Mesodermal cell (in vitro differentiated cells): ENCODE results near the gene FHIT.

Source experiments
- H3K27ac ChIP-seq: 2 replicates; pipeline ENCODE4 v1.7.0; 2013; ENCODE audit warnings: mild to moderate bottlenecking, low read depth, low read length, moderate library complexity; ENCODE audit not compliant: severe bottlenecking
- H3K36me3 ChIP-seq: 2 replicates; pipeline ENCODE4 v1.7.1; 2013; ENCODE audit warnings: mild to moderate bottlenecking, low read length, moderate library complexity; ENCODE audit not compliant: control insufficient read depth, insufficient read depth
- H3K4me1 ChIP-seq: one replicate; pipeline ENCODE4 v1.7.1; 2013; ENCODE audit warnings: mild to moderate bottlenecking, low read length; ENCODE audit not compliant: insufficient read depth, control insufficient read depth, poor library complexity, severe bottlenecking
- H3K4me3 ChIP-seq: 2 replicates; pipeline ENCODE4 v1.7.0; 2013; ENCODE audit warnings: low read length, control low read depth, mild to moderate bottlenecking; ENCODE audit not compliant: insufficient read depth, poor library complexity, severe bottlenecking; ENCODE audit errors: extremely low read depth
- H3K9me3 ChIP-seq: 2 replicates; pipeline ENCODE4 v1.7.1; 2013; ENCODE audit warnings: mild to moderate bottlenecking, low read length, moderate library complexity; ENCODE audit not compliant: control insufficient read depth
- WGBS, 2 experiments: methylation state at CpG; one replicate each; pipeline ENCODE4 v1.1.5; 2013; ENCODE audit warnings: missing lambda C conversion rate in 2 of 2; ENCODE audit not compliant: insufficient coverage in 2 of 2; 5-methylcytosine and 5-hydroxymethylcytosine counted together

FHIT gene

DNA sequence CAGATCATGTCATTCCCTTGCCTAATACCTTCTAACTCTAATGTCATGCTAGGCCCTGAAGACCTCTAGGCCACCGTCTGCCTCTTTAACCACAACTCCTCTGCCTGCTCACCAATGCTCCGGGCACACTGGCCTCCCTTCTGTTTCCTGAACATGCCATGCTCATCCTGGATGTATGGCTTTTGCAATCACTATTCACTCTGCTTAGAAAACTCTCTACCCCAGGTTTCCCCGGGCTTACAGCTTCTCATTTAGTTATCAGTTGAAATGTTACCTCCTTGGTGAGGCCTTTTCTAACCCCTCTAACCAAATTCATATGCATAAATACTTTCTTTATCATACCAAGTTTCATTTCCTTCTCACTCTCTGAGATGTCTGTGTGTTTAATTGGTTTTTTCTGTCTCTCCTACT lies 1473.6 kb downstream of the FHIT start:
- H3K4me1 ChIP-seq, result peaks cover 2% of the 10 kb centered on the region
- 90 to 95% methylated on average over 2 to 3 of the region's 3 CpGs for WGBS, 2 experiments

DNA sequence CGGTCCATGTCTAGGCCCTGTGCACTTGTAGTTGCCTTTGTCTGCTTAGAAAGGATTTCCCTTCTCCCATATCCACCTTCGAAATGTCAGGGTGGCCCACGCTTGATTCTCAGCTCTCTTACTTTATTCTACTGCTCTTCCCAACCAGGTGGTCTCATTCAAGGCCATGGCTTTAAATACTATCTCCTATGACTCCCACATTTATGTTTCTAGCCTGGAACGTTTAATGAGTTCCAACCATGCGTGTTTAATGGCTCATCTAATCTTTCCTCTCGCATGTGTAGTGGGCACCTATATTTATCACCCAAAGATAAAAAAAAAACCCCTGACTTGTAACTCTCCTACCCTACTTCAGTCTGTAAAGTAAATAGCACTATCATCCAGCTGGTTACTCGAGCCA lies 1474.2 kb downstream of the FHIT start:
- H3K36me3 ChIP-seq, result no peaks in the 10 kb centered on the region
- WGBS, 2 experiments, result 84 to 89% methylated on average over 7 of the region's 7 CpGs
- H3K4me3 ChIP-seq, result no peak overlapping the region
- peaks cover 2% of the 10 kb centered on the region for H3K4me1 ChIP-seq
- no peak overlapping the region for H3K27ac ChIP-seq
- H3K9me3 ChIP-seq, result no peaks in the 10 kb centered on the region

More for the DNA sequence above, 1473.6 kb downstream of the FHIT start:
- Histone ChIP-seq H3K9me3 (no peaks in the 10 kb centered on the region), H3K4me3 (no peak overlapping the region), H3K27ac (no peak overlapping the region), H3K36me3 (no peaks in the 10 kb centered on the region)

DNA sequence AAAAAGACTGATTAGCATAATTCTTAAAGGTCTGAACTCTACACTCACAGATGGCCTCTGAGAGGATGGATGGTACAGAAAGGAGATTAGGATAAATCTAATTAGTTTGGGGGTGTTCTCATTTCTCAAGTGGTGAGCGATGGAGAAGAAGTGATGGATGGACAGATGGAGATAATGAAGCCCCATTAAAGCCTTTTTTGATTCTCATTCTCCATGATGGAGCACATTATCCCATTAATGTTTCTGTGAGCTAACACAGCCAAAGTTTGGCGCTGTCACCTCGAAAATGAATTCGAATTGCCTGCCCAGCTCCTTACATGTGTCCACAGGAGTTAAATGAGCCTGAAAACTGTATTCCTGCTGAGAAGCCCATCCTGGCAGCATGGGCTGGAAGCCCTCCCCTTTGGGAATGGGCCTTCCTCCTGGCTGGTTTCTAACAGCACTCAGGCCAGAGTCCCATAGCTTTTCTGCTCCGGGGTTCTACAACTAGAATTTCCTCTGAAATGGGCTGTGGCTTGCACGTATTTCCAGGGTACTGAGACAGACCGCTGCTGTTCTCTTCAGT lies 1475.4 kb downstream of the FHIT start:
- H3K36me3 ChIP-seq, result no peaks in the 10 kb centered on the region
- no peak overlapping the region for H3K27ac ChIP-seq
- H3K4me1 ChIP-seq, result peaks cover 2% of the 10 kb centered on the region
- 90 to 91% methylated on average over 7 of the region's 7 CpGs for WGBS, 2 experiments
- no peak overlapping the region for H3K4me3 ChIP-seq
- H3K9me3 ChIP-seq, result no peaks in the 10 kb centered on the region

DNA sequence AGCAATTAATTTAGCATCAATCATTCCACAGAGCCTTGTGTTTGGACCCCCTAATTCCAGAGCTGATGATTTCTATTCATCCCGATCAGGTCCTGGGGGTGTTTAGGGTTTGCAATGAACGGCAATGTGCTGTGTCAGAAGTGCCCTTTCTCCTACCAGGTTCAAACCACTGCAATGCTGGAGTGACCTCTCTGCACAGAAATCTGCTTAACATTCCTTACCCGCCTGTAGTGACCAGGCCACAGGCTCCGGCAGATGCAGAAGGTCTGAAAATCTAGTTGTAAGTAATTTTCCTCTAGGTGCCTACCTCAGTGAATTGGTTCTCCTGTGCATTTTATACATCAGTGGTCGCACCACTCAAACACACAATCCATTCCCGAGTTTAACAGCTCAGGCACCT lies 1476.1 kb downstream of the FHIT start:
- H3K27ac ChIP-seq, result no peak overlapping the region
- no peaks in the 10 kb centered on the region for H3K36me3 ChIP-seq
- no peaks in the 10 kb centered on the region for H3K9me3 ChIP-seq
- H3K4me1 ChIP-seq, result peaks cover 2% of the 10 kb centered on the region
- WGBS, 2 experiments, result 90 to 91% methylated on average over 4 of the region's 6 CpGs
- no peak overlapping the region for H3K4me3 ChIP-seq

DNA sequence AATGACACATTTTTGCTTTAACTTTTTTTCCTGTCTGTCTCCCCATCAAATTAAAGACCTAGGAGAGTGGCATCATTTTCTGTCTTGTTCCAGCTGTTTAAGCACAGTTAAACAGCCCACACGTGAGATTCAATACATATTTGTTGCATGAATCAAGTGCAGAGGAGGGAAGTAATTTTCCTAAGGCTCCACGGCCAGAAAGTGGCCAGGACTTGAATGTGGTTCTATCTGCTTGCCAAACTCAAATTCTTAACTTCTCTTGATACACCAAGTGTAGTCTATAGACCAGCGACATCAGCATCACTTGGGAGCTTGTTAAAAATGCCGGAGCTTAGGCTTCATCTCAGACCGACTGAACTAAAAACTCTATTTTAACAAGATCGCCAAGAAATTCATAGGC lies 1476.6 kb downstream of the FHIT start:
- WGBS, 2 experiments, result 91% methylated on average over 6 of the region's 6 CpGs
- Histone ChIP-seq H3K36me3 (no peaks in the 10 kb centered on the region), H3K4me3 (no peak overlapping the region), H3K4me1 (peaks cover 2% of the 10 kb centered on the region), H3K27ac (no peak overlapping the region), H3K9me3 (no peaks in the 10 kb centered on the region)

DNA sequence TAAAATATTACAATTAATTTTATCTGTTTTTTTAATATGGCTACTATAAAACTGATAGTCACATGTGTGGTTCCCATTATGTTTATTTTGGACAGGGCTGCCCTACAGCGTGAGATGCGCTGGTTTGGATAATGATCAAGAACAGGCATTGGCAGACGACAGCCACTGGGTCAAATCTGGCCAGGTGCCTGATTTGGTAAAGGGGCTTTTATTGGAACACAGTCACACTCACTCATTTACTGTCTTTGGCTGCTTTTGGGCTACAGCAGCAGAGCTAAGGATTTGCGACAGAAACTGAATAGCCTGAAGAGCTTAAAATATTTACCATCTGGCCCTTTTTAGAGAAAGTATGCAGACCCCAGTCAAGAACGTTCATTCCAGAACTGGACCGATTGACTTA lies 1477.3 kb downstream of the FHIT start:
- H3K36me3 ChIP-seq, result no peaks in the 10 kb centered on the region
- H3K4me1 ChIP-seq, result peaks cover 2% of the 10 kb centered on the region
- no peaks in the 10 kb centered on the region for H3K9me3 ChIP-seq
- WGBS, 2 experiments, result 96% methylated on average over 2 to 6 of the region's 6 CpGs
- H3K4me3 ChIP-seq, result no peak overlapping the region
- H3K27ac ChIP-seq, result no peak overlapping the region

DNA sequence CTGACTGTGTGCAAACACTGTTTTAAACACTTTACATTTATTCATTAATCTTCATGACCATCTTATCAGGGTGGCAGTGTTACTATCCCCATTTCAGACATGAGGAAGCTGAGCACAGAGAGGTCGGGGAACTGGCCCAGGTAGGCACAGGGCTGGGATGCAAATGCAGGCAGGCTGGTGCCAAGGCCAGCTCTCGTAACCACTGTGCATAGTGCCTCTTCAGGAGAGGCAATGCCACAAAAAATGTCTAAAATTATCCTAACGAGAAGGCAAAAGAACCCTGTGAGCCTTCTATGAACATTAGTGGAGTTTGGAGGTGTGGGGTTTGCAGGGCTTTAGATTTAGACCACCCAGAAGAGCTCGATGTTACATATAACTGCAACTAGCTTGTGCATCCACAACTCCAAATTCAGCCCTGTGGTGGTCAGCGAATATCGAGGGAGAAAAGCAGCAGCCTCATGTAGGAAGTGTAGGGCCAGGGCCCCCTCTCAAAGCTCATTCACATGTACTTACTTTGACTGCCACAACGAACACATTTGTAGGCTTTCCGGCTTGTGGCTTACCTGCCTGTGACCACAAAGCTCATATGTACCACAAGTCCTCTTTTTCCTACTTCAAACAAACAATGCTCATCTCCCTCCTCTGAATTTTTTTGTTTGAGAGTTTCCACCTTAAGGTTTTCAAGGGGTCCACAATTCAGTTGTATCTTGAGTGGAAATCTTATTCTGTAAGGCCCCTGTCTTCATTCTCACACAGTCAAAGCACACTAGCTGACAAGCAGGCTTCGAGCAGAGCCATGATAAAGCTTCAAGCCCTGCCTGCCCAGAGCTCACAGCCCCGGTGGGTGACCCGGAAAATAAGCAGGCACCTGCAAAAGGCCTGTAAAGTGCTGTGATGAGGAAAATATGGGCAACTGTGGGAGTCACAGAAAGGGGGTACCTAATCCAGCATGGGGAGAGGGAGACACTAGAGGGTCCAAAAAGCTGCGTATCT lies 1478.5 kb downstream of the FHIT start:
- Histone ChIP-seq H3K4me1 (peaks cover 2% of the 10 kb centered on the region), H3K27ac (no peak overlapping the region), H3K36me3 (no peaks in the 10 kb centered on the region), H3K4me3 (no peak overlapping the region), H3K9me3 (no peaks in the 10 kb centered on the region)
- WGBS, 2 experiments, result 83 to 90% methylated on average over 8 to 9 of the region's 12 CpGs

DNA sequence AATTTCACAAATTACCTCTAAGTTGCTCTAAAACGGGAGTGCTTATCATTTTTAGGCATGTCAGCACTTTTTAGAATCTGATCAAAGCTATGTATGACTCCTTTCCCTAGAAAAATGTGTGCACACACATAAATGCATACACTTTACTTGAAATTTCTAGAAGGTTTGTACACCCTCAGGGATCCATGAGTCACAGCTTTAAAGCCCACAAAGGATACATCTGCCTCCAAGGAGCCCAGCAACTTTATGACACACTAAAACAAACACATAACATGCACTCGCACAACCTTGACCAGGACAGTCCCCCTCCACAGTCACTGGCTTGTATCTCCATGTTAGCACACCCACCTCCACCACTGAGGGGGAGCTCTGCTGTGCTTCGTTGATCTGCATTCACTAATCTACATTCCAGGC lies 1479.5 kb downstream of the FHIT start:
- H3K4me3 ChIP-seq, result no peak overlapping the region
- no peaks in the 10 kb centered on the region for H3K9me3 ChIP-seq
- no peak overlapping the region for H3K27ac ChIP-seq
- 100% methylated on average over 1 to 2 of the region's 3 CpGs for WGBS, 2 experiments
- H3K36me3 ChIP-seq, result no peaks in the 10 kb centered on the region
- peaks cover 2% of the 10 kb centered on the region for H3K4me1 ChIP-seq

DNA sequence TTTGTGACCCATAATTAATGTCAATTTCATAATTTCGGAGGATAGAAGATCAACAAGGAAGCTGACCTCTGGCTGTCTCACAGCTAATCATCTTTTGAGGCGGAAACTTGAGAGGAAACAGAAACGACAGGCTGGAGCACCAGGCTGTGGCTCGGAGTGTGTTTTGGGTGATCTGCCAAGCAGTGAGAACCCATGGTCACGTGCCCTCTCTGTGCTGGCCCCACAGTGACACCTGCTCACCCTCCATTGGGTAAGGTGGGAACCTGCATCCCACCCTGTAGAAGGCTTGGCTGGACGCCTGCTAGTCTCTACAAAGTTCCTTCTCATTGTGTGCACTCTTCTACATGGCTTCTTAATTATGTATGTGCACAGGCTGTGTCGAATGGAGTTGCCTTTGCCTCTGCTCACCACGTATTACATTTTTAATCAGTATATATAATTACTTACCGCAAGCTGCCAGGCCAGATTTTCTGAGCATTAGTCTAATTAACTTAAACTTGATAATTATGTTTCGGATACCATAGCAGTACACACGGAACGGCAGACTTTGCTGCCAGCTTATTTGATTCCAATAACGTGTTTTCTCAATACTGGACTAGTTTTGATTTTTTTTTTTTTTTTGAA lies 1482.0 kb downstream of the FHIT start:
- Histone ChIP-seq H3K27ac (no peak overlapping the region), H3K36me3 (no peaks in the 10 kb centered on the region), H3K9me3 (no peaks in the 10 kb centered on the region), H3K4me1 (no peaks in the 10 kb centered on the region), H3K4me3 (no peak overlapping the region)
- 85 to 94% methylated on average over 6 to 12 of the region's 13 CpGs for WGBS, 2 experiments

DNA sequence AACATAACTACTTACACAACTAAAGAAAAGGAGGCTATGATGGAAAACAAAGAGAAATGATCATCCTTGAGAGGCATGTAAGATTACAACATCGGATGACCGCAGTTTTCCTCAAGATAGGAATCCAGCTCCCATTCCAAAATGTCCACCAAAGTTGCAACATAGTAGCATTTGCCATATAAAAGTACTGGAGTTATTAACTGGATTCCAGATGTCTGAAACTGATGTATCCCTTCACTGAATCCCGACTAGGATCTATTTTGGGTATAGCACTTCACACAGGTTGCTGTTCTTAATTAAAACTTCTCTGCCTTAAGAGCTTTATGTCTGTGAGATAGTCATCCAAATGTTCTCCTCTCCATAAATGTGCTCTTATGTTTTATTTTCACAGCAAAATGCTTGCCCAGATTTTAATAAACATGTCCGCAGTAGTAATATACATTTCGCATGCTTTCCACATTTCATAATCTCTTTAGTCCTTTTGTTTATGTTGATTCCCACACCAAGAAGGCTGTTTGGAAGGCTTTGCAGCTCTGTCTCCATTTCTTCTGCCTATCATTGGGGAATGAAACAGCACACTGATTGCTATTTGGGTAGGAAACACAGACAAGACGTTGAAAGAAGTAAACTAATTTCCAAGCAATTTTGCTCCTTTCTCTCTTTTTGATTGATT lies 1484.9 kb downstream of the FHIT start:
- Histone ChIP-seq H3K4me1 (no peaks in the 10 kb centered on the region), H3K27ac (no peak overlapping the region), H3K4me3 (no peak overlapping the region), H3K36me3 (no peaks in the 10 kb centered on the region), H3K9me3 (no peaks in the 10 kb centered on the region)
- WGBS, 2 experiments, result 90 to 100% methylated on average over 2 to 3 of the region's 6 CpGs
